Raji (cell line): ENCODE results near the gene OR52B2.

ENCODE experiments used
- POLR2A ChIP-seq: IDR thresholded peaks from 2 replicates; pipeline ENCODE4 v1.6.1; 2011; ENCODE audit warnings: low read depth, low read length, control low read depth; ENCODE audit not compliant: insufficient read depth

Gene OR52B2

GRCh38 chr11:6197466-6198200, 27.5 kb upstream of the OR52B2 start:
- TF ChIP-seq POLR2A = no peak

- no peak for TF ChIP-seq POLR2A
Measured at GRCh38 chr11:6196396-6196795, 26.3 kb upstream of the OR52B2 start.

GRCh38 chr11:6194065-6194581, 24.0 kb upstream of the OR52B2 start:
- TF ChIP-seq POLR2A = no peak

GRCh38 chr11:6191742-6192141, 21.6 kb upstream of the OR52B2 start:
- TF ChIP-seq POLR2A = no peak

GRCh38 chr11:6175440-6175839, 5.3 kb upstream of the OR52B2 start:
- TF ChIP-seq POLR2A = no peak

- TF ChIP-seq POLR2A = no peak
Measured at GRCh38 chr11:6156628-6157359, 13.3 kb downstream of the OR52B2 start.

- TF ChIP-seq POLR2A = no peak
Measured at GRCh38 chr11:6152126-6152525, 18.0 kb downstream of the OR52B2 start.

- TF ChIP-seq POLR2A = no peak
Measured at GRCh38 chr11:6151117-6151516, 19.0 kb downstream of the OR52B2 start.

GRCh38 chr11:6142936-6143335, 27.2 kb downstream of the OR52B2 start:
- TF ChIP-seq POLR2A = no peak

GRCh38 chr11:6132431-6132830, 37.7 kb downstream of the OR52B2 start:
- no peak for TF ChIP-seq POLR2A

GRCh38 chr11:6129635-6130034, 40.5 kb downstream of the OR52B2 start:
- TF ChIP-seq POLR2A = no peak

- TF ChIP-seq POLR2A = no peak
Measured at GRCh38 chr11:6129011-6129410, 41.1 kb downstream of the OR52B2 start.

- TF ChIP-seq POLR2A = no peak
Measured at GRCh38 chr11:6127881-6128280, 42.2 kb downstream of the OR52B2 start.

GRCh38 chr11:6124245-6124644, 45.9 kb downstream of the OR52B2 start:
- TF ChIP-seq POLR2A = no peak
